ENCODE data around the gene KRT20.

Gene KRT20

DNA sequence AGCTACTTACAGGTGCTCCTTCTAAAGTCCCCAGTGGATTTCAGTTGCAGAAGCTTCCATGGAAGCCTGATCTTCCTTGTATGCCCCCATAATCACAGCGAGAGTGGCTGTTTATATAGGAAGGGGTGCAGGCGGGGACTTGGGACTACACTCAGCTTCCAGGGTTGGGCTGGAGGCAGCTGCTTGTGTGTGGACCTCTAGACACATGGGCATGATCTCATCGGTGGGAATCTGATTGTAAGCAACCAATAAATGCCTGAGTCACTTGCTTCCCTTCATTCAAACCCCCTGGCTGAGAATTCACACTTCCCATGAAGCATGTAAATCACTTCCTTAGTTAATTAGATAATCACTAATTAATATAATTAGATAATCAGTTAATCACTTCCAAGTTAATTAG lies 1.0 kb upstream of the KRT20 start:
- H3K4me1 ChIP-seq (ENCODE audit: control insufficient read depth, insufficient read depth, low read length), result no peaks in the 10 kb centered on the region
- no peaks in the 10 kb centered on the region for H3K27me3 ChIP-seq (ENCODE audit: control insufficient read depth, insufficient read depth, low read length)
- H3K4me3 ChIP-seq (ENCODE audit: low read length), result no peak overlapping the region
- no peak overlapping the region for H3K9ac ChIP-seq (ENCODE audit: low read length)
- H3K36me3 ChIP-seq (ENCODE audit: control insufficient read depth, insufficient read depth, low read length), result no peaks in the 10 kb centered on the region
- no peak overlapping the region for H3K27ac ChIP-seq (ENCODE audit: low read depth, low read length)

DNA sequence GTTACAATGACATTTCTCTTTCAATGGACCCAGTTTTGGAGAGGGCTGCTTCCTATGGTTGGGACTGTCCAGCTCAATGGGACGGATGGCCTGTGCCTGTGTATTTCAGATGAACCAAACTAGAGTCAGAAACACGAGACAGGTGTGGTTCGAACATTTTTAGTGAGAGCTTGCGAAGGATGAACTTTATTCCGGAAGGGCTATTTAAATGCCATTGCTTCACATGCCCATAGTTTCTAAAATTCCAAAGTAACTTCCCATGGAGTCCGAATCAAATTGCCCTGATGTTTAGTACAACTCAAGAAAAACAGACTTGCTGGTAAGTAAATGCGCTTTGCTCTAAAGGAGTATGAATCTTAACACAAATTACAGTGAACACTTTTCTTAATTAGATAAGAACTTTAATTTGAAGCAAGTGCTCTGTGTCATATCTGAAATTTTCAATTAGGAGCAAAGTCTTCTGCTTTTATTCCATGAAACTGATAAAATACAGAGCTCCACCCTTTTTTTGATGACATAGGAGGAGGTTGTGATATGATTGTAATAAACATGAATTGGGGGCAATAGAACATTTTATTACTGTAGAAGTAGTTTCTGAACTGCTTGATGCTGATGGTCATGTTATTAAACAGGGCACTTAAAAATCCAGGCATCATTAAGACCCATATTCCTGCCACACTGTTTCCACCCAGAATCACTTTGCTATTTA lies 1.3 kb downstream of the KRT20 start:
- no peaks in the 10 kb centered on the region for H3K27me3 ChIP-seq (ENCODE audit: control insufficient read depth, insufficient read depth, low read length)
- no peak overlapping the region for H3K27ac ChIP-seq (ENCODE audit: low read depth, low read length)
- peak overlapping the region; percentile 22 for H3K9ac ChIP-seq (ENCODE audit: low read length)
- peak overlapping the region; percentile 47 for H3K4me3 ChIP-seq (ENCODE audit: low read length)
- H3K36me3 ChIP-seq (ENCODE audit: control insufficient read depth, insufficient read depth, low read length), result no peaks in the 10 kb centered on the region
- H3K4me1 ChIP-seq (ENCODE audit: control insufficient read depth, insufficient read depth, low read length), result no peaks in the 10 kb centered on the region

DNA sequence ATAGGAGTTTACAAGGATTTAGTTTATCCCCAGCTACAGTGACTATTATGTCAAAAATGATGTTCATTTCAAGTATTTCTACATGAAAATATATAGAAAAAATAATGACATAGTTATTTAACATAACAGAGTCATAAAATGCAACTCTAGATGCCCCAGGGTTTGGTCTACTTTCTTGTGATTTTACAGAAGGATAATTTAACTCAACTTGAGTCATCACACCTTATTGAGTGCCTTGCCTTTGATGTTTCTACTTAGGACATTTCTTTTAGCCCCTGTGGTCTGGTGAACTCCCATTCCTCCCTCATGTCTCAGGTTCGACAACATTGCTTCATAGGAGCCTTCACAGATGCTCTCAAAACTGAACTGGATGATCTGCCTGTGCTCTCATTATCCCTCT lies 2.0 kb downstream of the KRT20 start:
- H3K27me3 ChIP-seq (ENCODE audit: control insufficient read depth, insufficient read depth, low read length), result no peaks in the 10 kb centered on the region
- H3K36me3 ChIP-seq (ENCODE audit: control insufficient read depth, insufficient read depth, low read length), result no peaks in the 10 kb centered on the region
- H3K4me3 ChIP-seq (ENCODE audit: low read length), result peak overlapping the region; percentile 47
- H3K4me1 ChIP-seq (ENCODE audit: control insufficient read depth, insufficient read depth, low read length), result no peaks in the 10 kb centered on the region
- no peak overlapping the region for H3K9ac ChIP-seq (ENCODE audit: low read length)
- no peak overlapping the region for H3K27ac ChIP-seq (ENCODE audit: low read depth, low read length)

DNA sequence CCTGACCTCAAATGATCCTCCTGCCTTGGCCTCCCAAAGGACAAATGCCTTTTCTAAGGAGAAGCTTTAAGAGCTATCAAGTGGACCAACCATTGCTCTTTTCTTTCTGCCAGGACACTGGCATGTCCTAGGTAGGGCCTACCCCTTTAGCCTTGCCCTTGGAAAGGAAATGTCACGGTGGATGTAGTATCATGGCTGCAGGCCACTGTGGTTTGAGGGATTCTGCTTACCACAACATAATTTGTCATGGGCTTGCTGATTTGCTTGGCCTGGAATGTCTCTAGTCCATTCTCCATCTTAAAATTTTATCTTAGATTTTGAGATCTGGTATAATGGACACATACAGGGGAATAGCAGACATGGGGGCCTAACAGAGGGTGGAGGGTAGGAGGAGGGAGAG lies 6.0 kb downstream of the KRT20 start:
- H3K4me3 ChIP-seq (ENCODE audit: low read length), result no peak overlapping the region
- H3K27ac ChIP-seq (ENCODE audit: low read depth, low read length), result no peak overlapping the region
- H3K27me3 ChIP-seq (ENCODE audit: control insufficient read depth, insufficient read depth, low read length), result no peaks in the 10 kb centered on the region
- H3K9ac ChIP-seq (ENCODE audit: low read length), result no peak overlapping the region
- no peaks in the 10 kb centered on the region for H3K36me3 ChIP-seq (ENCODE audit: control insufficient read depth, insufficient read depth, low read length)
- no peaks in the 10 kb centered on the region for H3K4me1 ChIP-seq (ENCODE audit: control insufficient read depth, insufficient read depth, low read length)

- no peaks in the 10 kb centered on the region for H3K36me3 ChIP-seq (ENCODE audit: control insufficient read depth, insufficient read depth, low read length)
- H3K27ac ChIP-seq (ENCODE audit: low read depth, low read length), result no peak overlapping the region
- H3K27me3 ChIP-seq (ENCODE audit: control insufficient read depth, insufficient read depth, low read length), result no peaks in the 10 kb centered on the region
- no peaks in the 10 kb centered on the region for H3K4me1 ChIP-seq (ENCODE audit: control insufficient read depth, insufficient read depth, low read length)
- H3K4me3 ChIP-seq (ENCODE audit: low read length), result no peak overlapping the region
- H3K9ac ChIP-seq (ENCODE audit: low read length), result no peak overlapping the region
Observed at GRCh38 chr17:40878044-40878443, 7.0 kb downstream of the KRT20 start.

DNA sequence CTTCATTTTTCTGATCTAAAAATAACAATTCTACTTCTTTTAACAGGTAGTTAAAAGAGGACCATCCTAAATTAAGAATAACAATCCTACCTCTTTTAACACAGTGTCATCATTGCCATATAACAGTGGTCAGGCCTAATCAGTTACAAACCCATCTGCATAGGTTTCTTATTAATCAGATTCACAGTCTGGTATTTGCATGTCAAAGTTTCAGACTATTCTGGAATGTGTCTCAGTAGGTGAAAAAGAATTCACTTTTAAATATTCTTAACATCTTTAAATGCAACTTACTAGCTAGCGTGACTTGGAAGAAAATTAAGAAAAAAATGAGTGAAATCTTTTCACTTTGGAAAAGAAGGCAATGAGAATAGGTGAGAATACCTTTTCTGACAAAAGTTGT lies 11.2 kb downstream of the KRT20 start:
- Histone ChIP-seq H3K36me3 (ENCODE audit: control insufficient read depth, insufficient read depth, low read length) (no peaks in the 10 kb centered on the region), H3K9ac (ENCODE audit: low read length) (no peak overlapping the region), H3K27ac (ENCODE audit: low read depth, low read length) (no peak overlapping the region), H3K4me1 (ENCODE audit: control insufficient read depth, insufficient read depth, low read length) (no peaks in the 10 kb centered on the region), H3K4me3 (ENCODE audit: low read length) (no peak overlapping the region), H3K27me3 (ENCODE audit: control insufficient read depth, insufficient read depth, low read length) (no peaks in the 10 kb centered on the region)

DNA sequence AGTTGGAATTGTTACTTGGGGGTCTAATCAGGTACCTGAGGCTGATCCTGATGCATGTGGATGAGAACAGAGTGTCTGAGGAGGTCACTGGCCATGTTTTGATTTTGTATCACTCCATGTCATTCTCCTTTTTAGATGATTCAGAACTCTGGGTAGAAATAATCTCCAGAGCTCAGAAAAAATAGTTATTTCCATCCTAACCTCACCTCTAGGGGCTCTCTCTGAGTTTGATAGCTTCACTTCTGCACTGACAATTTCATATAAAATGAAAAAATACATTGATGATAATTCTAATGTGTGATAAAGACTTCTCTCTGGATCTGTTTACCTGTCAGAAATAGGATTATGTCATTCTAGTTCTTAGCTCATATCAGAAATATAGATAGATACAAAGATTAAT lies 11.8 kb downstream of the KRT20 start:
- Histone ChIP-seq H3K4me1 (ENCODE audit: control insufficient read depth, insufficient read depth, low read length) (no peaks in the 10 kb centered on the region), H3K4me3 (ENCODE audit: low read length) (no peak overlapping the region)

GRCh38 chr17:40872416-40872815 lies 12.6 kb downstream of the KRT20 start:
- no peaks in the 10 kb centered on the region for H3K27me3 ChIP-seq (ENCODE audit: control insufficient read depth, insufficient read depth, low read length)
- no peak overlapping the region for H3K4me3 ChIP-seq (ENCODE audit: low read length)
- H3K36me3 ChIP-seq (ENCODE audit: control insufficient read depth, insufficient read depth, low read length), result no peaks in the 10 kb centered on the region
- H3K9ac ChIP-seq (ENCODE audit: low read length), result no peak overlapping the region
- no peak overlapping the region for H3K27ac ChIP-seq (ENCODE audit: low read depth, low read length)
- H3K4me1 ChIP-seq (ENCODE audit: control insufficient read depth, insufficient read depth, low read length), result no peaks in the 10 kb centered on the region

More for the DNA sequence above, 11.8 kb downstream of the KRT20 start:
- Histone ChIP-seq H3K27me3 (ENCODE audit: control insufficient read depth, insufficient read depth, low read length) (no peaks in the 10 kb centered on the region), H3K9ac (ENCODE audit: low read length) (no peak overlapping the region), H3K27ac (ENCODE audit: low read depth, low read length) (no peak overlapping the region), H3K36me3 (ENCODE audit: control insufficient read depth, insufficient read depth, low read length) (no peaks in the 10 kb centered on the region)

DNA sequence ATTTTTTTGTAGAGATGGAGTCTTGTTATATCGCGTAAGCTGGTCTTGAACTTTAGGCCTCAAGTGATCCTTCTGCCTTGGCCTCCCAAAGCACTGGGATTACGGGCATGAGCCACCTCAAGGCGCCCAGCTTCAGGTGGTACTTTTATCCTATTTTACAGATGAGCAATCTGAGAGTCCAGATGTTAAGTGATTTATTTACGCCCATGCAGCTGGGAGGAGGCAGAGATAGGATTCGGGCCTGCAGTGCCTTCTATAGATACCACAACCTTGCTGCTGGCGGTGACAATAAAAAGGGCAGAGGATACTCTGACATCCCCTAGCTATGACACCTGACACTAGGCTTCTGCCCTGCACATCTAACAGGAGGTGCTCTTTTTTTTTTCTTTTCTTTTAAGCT lies 13.7 kb downstream of the KRT20 start:
- Histone ChIP-seq H3K9ac (ENCODE audit: low read length) (no peak overlapping the region), H3K27ac (ENCODE audit: low read depth, low read length) (no peak overlapping the region), H3K27me3 (ENCODE audit: control insufficient read depth, insufficient read depth, low read length) (peaks cover 3% of the 10 kb centered on the region), H3K4me3 (ENCODE audit: low read length) (no peak overlapping the region), H3K4me1 (ENCODE audit: control insufficient read depth, insufficient read depth, low read length) (no peaks in the 10 kb centered on the region), H3K36me3 (ENCODE audit: control insufficient read depth, insufficient read depth, low read length) (no peaks in the 10 kb centered on the region)

DNA sequence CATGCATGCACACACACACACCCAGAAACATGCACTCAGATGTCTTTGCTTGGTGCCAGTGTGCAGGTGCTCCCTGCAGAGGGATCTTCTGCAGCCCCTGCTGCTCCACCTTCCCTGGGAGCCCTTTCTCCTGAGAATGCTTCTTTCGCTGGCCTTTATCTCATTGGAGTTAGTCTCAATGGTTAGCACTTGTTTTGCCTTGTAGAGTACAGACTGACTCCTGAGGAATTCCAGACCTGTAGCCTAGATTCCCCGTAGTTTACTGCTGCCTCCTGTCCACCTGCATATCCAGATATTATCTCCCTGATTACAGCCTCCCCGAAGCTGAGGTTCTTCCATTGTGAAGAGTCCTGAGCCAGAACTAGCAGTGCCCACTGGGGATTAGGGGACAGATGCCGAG lies 14.9 kb downstream of the KRT20 start:
- H3K4me3 ChIP-seq (ENCODE audit: low read length), result no peak overlapping the region
- no peak overlapping the region for H3K27ac ChIP-seq (ENCODE audit: low read depth, low read length)
- no peaks in the 10 kb centered on the region for H3K4me1 ChIP-seq (ENCODE audit: control insufficient read depth, insufficient read depth, low read length)
- H3K9ac ChIP-seq (ENCODE audit: low read length), result no peak overlapping the region
- peaks cover 3% of the 10 kb centered on the region for H3K27me3 ChIP-seq (ENCODE audit: control insufficient read depth, insufficient read depth, low read length)
- no peaks in the 10 kb centered on the region for H3K36me3 ChIP-seq (ENCODE audit: control insufficient read depth, insufficient read depth, low read length)

GRCh38 chr17:40866838-40867237 lies 18.2 kb downstream of the KRT20 start, which contains the start of gene KRT12:
Gene KRT12, minus strand, starts transcription at chr17:40867223. Its CDS starts 37 bp downstream, at chr17:40867186.
- H3K4me1 ChIP-seq (ENCODE audit: control insufficient read depth, insufficient read depth, low read length), result no peaks in the 10 kb centered on the region
- no peaks in the 10 kb centered on the region for H3K36me3 ChIP-seq (ENCODE audit: control insufficient read depth, insufficient read depth, low read length)
- H3K27me3 ChIP-seq (ENCODE audit: control insufficient read depth, insufficient read depth, low read length), result peaks cover 3% of the 10 kb centered on the region
- no peak within 1 kb of the TSS for H3K4me3 ChIP-seq (ENCODE audit: low read length)
- H3K9ac ChIP-seq (ENCODE audit: low read length), result no peak within 1 kb of the TSS
- no peak within 1 kb of the TSS for H3K27ac ChIP-seq (ENCODE audit: low read depth, low read length)

DNA sequence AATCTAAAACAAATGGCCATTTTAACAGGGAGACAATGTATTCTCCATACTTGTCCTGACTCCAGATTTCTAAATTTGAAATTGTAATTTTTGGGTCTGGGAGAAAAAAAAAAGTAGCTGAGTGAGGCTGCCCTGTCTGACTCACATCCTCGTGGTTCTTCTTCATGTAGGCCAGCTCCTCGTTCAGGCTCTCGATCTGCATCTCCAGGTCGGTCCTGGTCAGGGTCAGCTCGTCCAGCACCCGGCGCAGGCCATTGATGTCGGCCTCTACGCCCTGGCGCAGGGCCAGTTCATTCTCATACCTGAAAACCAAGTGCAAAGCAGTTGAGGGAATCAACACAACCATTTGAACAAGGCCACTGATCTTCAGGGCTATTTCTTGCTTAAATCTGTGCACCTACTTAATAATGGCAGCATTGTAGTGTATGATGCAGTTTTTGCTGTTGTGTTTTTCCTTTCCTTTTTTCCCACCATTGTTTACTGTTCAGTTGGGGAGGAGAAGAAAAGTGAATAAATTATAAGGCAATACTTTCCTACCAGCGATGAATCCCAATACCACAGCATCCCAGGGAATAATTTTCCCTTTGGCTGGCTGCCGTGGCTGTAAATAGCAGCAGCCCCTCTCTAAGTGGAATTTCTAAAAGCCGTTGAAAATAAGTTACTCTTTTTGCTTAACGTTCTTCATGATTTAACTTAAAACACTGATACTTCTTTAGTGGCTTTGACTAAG lies 20.2 kb downstream of the KRT20 start:
- peaks cover 3% of the 10 kb centered on the region for H3K27me3 ChIP-seq (ENCODE audit: control insufficient read depth, insufficient read depth, low read length)
- H3K36me3 ChIP-seq (ENCODE audit: control insufficient read depth, insufficient read depth, low read length), result no peaks in the 10 kb centered on the region
- H3K4me1 ChIP-seq (ENCODE audit: control insufficient read depth, insufficient read depth, low read length), result no peaks in the 10 kb centered on the region
- no peak overlapping the region for H3K9ac ChIP-seq (ENCODE audit: low read length)
- H3K4me3 ChIP-seq (ENCODE audit: low read length), result no peak overlapping the region
- no peak overlapping the region for H3K27ac ChIP-seq (ENCODE audit: low read depth, low read length)

All from rectal smooth muscle tissue (tissue), 1 donor.